Fibroblast of lung (primary cell): ENCODE results near the gene NAA10.

Experiments used
- EZH2 ChIP-seq: IDR thresholded peaks from 2 replicates; pipeline ENCODE4 v1.5.1; 2012; ENCODE audit warnings: low read length, control low read depth, mild to moderate bottlenecking; ENCODE audit errors: missing control alignments
- TF ChIP-seq, protein P1 (sequence below), 2 donors: IDR thresholded peaks in 1 of 2; conservative IDR thresholded peaks in 1 of 2; 1 replicate in 1 of 2; 2 replicates in 1 of 2; pipeline ENCODE4 v1.5.1; 2011 to 2012; ENCODE audit warnings: low read length in 2 of 2, control low read depth in 1 of 2, inconsistent platforms in 1 of 2, low read depth in 1 of 2, mild to moderate bottlenecking in 1 of 2

DNA sequence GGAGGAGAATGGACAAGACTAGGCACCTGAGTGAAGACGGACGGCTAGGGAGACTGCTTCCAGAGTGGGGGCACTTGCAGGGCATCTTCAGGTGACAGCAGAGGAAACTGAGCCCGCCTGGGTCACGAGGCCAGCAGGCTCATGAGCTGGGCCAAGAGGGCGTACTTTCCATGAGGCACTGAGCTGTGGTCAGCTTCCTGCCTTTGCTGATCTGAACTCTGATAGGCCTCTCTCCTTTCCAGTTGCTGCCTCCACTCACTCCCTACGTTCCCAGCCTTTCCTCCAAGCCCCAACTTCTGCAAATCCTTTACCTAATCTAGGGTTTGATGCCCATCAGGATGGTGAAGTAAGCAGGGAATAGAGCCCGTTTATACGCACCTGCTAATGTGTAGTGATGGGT lies 47.5 kb downstream of the NAA10 start:
- TF ChIP-seq, protein P1, sequence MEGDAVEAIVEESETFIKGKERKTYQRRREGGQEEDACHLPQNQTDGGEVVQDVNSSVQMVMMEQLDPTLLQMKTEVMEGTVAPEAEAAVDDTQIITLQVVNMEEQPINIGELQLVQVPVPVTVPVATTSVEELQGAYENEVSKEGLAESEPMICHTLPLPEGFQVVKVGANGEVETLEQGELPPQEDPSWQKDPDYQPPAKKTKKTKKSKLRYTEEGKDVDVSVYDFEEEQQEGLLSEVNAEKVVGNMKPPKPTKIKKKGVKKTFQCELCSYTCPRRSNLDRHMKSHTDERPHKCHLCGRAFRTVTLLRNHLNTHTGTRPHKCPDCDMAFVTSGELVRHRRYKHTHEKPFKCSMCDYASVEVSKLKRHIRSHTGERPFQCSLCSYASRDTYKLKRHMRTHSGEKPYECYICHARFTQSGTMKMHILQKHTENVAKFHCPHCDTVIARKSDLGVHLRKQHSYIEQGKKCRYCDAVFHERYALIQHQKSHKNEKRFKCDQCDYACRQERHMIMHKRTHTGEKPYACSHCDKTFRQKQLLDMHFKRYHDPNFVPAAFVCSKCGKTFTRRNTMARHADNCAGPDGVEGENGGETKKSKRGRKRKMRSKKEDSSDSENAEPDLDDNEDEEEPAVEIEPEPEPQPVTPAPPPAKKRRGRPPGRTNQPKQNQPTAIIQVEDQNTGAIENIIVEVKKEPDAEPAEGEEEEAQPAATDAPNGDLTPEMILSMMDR (conservative IDR thresholded peaks at IDR 0.05 in 1 of 2, IDR thresholded peaks at IDR 0.05 in 1 of 2; ENCODE audit: low read depth in 1 of 2, low read length in 2 of 2): no peak
- no peak for TF ChIP-seq EZH2
